Activated T-cell treated with anti-CD3 and anti-CD28 coated beads, Interleukin-2, amount 50 U/mL, for 48 hours (primary cell): ENCODE results near the gene FAM210A.
A peak's percentile ranks its signal among the peaks of the same experiment; 100 is the strongest.

Source experiments
- DNase-seq, 2 experiments: peaks; one replicate each; pipeline ENCODE4 v3.0.0-alpha.2; 2020

Gene FAM210A

DNA sequence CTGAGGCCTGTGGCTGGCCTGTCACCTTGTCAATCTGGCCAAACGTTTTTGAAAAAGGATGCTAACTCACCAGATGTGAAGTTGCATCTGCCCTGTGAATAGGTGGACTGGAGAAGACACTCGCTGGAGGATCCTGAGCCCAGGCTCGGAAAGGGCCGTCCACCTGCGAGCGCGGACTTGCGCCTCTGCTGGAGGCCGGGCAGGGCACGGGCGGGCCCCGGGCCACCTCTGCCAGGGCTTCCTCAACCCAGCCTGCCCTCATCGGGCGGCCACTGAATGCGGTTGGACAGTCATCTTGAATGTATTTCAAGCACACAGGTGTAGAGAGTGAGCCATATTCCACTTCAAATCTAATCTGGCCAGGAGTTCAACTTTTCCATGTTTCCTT is 83.9 kb downstream of the FAM210A start:
- no peak for DNase-seq

DNA sequence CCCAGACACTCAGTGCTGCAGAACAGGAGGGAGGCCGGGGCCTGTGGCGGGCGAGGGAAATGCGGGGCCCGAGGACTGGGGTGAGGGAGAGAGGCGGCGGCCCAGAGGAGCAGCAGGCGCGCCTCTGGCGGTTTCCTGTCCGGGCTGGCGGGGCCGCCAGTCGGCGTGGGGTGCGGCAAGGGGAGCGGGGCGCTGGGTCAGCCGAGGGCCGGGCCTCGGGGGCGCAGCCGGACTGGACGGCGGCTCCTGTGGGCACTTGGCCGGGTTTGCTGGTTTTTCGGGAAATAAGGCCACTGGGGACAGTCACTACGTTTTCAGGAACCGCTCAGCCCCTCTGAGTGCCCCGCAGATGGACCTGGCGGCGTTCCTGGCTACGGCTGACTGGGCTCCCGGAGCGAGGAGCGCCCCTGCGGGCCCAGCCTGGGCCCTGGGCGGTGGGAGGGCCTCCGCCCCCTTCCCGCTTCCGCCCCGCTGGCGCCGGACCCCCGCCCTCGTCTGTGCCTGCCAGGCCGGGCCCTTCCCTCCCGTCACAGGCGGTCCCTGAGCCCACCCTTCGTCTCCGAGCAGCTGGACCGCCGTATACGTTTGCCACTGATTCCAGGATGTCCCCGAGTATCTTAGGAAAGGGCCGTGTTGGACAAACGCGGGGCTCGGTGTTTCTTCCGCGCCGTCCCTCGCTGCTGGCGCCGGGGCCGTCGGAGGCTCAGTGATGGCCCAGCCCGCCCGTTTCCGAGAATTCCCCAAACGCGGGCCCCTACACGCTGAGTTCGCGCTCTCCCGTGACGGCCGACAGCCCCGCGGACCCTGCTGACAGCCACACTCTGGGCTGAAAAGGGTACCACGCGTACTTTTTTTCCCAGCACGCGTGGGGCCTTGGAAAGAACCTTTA is 84.6 kb downstream of the FAM210A start:
- no peak for DNase-seq

DNA sequence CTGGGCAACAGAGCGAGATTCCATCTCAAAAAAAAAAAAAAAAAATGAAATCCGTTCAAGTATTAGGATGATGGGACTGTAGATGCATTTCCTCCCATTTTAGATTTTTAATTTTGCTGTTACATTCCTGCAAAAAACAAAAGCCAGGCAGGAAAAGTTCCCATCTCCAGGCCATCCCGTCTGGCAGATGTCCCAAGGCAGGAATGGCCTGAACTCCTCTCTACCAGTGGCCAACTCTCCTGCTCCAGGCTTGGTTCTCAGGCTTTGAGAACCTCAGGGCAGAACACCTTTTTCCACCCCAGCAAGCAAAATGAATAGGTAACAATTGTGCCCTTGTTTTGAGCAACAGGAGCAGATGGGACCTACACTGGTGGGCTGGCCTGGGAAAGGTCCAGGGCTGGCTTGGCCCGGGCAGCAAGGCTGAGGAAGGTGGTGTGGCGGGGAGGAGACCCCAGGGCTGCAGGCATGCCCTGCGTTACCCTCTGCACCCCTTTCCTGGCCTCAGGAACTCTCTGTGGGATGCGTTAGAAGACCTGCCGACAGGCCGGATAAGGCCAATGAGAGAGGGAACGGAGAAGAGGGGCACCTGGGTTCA is 86.0 kb downstream of the FAM210A start:
- no peak for DNase-seq

DNA sequence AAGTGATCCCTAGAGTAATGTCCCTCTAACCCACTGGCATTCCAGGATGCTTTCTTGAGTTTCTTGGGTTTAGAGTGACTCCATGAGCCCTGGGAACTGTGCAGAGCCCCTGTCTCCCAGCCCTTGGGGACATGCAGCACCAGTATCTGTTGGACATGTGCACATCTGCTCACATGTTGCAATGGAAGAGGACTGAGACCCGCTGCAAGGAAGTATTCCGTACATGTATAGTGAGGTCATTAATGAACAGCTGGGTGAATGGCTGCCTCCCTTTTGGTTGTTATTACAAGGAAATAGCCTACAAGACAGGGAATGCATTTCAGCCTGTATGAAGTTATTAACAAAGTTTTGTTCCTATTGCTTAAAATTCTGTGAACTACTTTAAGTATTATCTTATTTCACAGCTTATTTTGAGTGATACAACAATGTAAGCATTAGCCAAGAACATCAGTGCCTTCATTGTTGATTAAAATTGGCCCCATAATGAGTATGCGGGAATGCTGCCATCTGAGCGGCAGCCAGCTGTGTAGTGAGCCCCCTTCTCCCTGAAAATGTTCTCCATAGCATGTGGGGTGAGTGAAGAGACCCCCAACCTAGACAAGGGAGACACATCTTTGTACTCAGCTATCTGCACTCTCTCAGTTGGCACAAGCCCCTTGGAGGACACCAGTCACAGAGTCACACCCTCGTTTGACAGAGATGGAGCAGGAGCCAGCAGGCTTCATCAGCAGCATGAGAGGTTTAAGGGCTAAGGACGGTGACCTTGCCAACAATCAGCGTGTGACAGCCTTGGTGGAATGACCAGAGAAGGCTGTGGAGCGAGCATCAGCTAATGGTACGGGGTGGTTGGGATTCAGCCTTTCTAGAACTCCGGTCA is 87.4 kb downstream of the FAM210A start:
- DNase-seq, result peak in 1 of 2 experiments; percentile 1

DNA sequence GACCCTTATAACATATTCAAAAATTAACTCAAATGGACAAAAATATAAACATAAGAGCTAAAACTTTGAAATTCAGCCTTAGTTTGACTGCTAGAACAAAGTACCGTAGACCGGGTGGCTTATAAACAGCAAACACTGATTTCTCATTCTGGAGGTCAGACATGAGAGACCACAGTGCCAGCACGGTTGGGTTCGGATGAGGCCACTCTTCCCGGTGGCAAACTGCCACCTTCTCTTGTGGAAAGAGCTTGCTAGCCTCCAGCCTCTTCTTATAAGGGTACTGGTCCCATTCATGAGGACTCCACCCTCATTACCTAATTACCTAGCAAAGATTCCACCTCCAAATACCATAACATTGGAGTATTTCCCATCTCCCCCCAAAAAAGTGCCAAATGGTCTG is 91.3 kb downstream of the FAM210A start:
- peak in 1 of 2 experiments; percentile 9 for DNase-seq

DNA sequence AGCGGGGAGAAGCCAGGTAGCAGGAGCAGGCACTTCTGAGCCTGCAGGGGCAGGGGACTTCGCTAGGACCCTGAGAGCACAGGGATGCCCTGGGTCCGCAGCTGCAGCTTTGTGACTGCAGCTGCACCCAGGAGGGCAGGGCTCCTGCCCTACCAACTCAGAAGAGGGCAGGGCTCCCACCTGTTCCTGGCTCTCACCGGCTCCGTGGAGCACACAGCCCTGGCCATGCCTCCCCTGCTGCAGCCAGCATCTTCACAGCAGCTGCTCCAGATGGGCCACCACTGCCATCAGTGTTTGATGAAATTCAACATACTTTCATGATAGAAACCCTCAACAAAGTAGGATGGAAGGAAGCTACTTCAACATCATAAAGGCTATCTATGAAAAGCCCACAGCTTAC is 92.7 kb downstream of the FAM210A start:
- DNase-seq, result no peak

DNA sequence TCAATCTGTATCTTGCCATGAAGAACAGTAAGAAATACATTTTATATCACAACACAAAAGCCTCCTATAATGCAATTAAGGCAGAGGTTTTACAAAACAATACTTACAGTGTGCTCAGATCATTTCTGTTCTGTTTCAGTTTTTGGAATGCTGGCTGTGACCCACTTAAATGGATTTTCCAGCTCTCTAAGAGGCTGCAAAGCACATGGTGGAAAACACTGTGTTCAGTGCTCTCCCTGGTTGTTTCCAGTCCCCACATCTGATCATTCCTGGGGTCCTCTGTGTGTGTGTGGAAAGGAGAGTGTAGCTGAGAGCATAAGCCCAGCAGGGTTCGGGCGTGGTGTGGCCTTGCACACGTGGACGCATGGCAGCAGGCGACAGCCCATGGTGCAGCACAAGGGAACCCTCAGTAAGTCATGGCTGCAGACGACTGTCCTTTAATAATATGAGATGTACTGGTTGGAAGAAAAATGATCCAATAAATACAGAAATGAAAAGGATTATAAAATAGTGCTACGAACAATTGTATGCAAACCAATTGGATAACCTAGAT is 95.6 kb downstream of the FAM210A start:
- DNase-seq, result peak in 1 of 2 experiments; percentile 0

DNA sequence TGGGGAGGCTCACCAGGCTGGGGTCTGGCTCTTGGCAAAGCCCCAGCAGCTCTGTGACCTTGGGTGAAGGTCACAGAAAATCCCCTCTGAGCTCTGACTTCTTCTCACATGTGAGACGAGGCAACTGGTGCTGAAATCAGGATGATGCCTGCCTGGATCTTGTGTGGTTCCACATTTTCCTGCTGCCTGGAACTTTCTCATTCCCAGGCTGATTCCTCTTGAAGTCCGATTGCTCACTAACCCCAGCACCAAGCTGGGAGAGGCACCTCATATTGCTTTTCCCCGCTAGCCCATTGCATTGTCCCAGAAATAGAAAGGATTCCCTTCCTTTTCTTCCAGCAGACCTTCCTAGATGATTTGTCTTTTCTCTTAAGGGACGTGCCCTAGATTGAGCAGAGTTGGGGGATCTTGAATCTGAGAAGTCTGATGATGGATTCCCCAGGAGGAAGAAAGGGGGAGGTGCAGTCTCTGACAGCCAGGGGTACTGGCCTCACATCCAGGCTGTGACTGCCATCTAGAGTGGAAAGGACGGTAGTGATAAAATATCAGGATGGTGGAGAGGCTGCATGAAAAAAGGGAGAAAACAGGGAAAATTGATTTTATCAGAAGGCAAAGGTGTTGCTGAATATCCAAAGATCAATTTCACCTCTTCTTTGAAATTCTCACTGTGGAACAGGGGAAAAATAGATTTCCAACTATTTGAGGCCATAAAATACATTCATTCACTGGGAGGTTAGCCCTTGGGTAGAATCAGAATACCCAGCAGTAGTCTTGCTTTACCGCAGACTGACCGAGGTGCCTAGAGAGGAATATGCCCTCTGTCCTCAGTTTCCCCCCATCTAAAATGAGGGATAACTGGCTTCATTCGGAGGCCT is 96.3 kb downstream of the FAM210A start:
- DNase-seq, result peak; percentile 64 to 65

DNA sequence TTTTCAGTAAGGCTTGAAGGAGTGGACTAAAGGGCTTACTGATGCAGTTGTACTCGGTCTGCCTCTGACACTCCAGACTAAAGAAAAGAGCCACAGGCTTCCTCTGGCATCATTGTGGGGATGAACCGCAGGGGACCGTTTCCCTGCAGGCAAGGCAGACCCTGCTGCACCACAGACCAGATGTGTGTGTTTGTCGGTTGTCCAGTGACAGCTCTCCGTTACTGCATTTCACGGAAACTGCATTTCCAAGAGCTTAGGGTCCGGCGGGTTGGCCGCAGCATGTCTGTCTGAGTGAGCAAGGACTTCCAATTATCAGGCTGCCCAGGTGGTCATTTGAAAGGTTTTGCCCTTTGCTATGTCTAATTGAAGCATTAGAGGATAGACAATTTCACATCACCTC is 98.1 kb downstream of the FAM210A start:
- DNase-seq, result peak in 1 of 2 experiments; percentile 8

DNA sequence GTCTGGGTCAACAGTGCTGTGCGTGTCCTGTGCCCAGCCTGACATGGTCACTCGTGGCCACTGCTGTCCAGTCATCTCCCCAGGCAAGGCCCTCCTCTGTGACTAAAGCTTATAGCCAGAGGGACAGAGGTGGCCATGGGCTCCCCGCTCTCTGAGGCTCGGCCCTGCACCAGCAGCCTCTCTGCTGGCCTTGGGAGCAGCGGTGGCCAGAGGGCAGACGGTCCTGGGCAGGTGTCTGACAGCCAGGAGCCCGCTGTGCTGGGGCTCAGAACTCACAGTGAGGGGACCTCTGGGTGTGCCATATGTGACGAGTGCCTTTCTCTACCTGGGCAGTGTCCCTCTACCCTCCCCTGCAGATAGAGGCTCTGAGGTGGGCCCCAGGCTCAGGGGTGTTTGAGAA is 98.7 kb downstream of the FAM210A start:
- peak in 1 of 2 experiments; percentile 13 for DNase-seq

DNA sequence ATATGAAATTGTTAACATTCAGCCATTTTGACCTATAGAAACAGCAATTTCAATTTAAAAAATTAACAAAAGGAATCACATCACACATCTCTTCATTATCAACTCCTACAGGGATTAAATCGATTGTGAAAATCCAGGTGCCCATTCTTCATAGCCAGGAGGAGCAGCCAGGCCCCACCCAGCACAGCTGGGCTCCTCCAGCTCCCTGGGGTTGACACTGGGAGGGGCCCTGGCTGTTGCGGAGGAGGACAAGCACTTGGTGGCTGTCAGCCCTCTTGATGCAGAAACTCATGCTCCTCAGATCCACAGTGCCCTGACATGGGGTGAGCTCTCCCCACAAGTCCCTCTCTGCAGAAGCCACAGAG is 99.8 kb downstream of the FAM210A start:
- peak in 1 of 2 experiments; percentile 11 for DNase-seq

DNA sequence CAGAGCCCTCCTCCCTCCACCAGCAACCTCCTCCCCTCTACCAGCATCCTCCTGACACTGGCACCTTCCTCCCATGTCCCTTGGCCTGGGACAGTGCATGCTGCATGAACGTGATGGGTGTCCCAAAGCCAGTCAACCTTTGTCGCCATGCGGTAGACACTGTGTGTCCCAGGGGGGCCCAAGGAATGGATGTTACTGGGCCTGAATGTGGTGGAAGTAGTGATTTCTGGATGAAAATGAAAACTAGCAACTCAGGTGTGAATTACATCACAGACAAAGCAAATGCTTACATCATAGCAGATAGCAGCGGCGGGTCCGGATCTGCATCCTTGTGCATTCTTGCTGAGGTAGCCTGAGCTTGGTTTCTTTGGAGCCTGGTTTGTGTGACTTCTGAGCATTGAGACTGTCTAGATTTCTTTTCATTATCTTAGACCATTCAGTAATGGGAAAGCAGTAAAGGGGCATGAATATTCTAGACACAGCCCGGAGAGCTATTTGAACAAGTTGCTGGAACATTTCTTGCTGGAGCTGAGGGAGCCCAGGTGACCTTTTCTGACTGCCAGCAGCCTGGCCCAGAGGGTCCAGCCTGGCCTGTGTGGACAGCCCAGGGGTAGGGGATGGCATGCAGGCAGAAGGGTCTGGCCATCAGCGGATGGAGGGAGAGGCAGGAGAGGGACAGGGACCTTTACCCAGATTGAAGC is 100.4 kb downstream of the FAM210A start:
- DNase-seq, result peak in 1 of 2 experiments; percentile 1

DNA sequence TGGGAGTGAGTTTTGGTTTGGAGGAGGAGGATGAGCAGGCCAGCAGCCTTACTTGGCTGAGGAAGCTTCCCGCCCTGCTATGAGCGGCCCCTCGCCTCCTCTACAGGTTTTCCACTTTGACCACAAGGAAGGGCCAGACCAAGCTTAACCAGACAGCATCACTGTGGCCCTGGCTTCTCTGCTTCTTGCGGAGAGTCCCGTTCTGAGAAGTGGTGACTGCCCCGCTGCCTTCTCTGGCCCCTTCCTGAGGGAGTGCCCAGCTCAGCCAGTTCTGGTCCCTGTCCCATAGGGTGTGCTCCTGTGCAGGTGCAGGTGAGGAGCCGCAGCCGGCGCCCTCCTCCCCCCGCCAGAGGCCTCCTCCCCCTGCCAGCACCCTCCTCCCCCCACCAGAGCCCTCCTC is 101.0 kb downstream of the FAM210A start:
- peak in 1 of 2 experiments; percentile 9 for DNase-seq

DNA sequence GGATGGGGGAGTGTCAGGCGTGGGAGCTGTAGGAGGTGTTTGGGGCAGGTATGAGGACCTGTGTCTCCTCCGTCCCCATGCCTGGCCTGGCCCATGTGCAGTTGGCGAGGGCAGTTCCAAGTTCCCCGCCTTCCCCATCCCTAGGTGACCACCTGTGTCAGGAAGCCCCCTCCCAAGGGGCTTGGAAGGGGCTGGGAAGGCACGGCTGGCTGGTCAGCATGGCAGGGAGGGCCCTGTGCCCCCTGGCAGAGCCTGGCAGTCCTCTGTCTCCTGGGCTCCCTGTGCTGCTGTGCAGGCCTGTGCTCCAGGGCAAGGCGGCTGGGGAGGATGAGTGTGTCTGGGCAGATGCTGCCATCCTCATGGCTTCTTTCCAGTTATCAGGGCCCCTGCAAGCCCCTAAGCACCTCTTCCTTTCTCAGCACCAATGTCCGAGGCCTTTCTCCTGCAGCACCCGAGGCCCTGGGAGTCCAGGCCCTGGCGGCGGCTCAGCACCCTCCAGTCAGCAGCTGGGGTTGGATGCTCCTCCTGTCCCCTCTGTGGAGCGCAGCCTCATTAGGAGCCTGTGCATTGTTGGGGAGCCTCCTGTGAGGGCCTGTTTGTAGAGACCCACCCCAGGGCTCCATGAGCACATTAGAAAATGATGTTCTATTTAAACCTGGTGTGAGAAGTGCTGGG is 101.7 kb downstream of the FAM210A start:
- DNase-seq, result peak in 1 of 2 experiments; percentile 8

DNA sequence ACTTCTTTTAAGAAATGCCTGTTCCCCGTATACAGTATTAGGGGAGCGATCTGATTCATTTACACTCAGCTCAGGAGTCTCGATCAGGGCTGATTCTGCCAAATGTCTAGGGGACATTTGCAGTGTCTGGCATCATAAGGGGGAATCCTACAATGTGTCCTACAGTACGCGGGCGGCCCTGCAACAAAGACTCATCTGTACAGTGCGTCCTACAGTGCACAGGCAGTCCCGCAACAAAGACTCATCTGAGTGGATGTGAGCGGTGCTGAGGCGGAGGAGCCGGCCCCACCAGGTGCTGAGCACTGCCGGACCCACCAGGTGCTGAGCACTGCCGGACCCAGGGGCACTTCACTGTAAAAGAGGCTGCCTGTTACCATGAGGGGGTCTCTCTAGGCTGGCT is 102.5 kb downstream of the FAM210A start:
- DNase-seq, result no peak

DNA sequence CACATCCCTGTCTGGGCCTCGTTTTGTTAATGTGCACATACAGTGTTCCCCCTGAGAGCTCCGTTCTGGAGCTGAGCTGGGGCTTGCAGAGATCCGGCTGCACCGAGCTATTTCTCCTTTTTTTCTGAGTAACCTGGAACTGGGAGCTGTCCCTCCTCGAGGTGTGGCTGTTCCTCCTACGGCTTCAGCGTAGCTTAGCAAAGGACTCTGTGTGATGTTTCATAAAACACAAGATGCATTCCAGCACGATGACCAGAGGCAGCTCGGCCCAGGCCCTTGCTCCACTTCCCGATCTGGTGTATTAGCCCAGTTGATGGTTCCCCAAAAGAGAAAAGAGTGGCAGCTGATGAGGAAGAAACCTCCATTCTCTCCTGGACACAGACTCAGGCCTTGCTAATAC is 103.0 kb downstream of the FAM210A start:
- no peak for DNase-seq

DNA sequence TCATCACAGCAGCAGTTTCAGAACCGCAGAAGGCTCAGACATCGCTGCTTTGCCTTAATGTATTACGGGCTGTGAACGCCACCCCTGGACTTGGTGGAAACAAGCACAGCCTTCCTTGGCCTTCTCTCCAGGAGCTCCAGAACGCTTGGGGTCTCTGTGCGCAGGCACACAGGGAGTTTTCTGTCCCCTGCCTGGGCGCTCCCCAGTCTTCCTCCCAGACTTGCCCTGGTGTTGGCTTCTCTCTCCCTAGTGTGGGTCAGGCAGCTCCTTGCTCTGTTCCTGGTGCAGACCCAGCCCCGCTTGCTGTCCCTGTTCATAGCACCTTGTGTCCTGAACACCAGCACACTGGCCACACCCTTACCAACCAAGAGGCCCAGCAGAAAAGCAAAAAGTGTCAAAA is 103.6 kb downstream of the FAM210A start:
- DNase-seq, result no peak

DNA sequence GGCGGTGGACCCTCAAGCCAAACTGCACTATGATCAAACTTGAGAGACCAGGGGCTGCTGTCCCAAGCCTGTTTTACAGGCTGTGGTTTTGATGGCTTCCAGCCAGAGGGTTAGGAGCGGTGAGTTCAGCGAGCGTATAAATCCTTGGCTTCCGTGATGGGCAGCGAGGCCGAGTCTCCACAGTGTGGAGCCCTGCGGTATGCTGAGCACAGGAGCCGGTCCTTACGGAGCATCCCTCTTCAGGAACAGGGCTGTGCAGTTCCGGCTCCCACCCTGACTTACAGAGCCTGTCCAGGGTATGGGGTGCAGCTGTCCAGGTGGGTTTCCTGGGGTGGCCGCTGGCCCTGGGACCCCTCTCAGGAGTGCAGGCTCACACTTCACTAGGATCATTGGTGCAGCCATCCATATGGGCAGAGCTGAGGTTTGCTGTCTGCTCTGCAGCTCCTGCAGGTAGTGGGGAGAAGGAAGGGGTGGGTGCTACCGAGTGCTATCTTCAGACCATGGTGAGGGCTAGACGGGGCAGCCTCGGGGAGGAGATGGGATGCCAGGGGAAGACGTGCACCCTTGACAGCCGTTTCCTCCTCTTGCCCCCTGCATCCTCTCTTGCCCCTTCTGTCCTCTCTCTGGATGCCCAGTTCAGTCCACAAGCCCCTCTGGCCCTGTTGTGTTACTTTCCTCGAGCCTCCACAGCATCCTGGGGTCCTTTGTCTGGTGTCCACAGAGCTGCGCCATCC is 104.3 kb downstream of the FAM210A start:
- DNase-seq, result no peak

DNA sequence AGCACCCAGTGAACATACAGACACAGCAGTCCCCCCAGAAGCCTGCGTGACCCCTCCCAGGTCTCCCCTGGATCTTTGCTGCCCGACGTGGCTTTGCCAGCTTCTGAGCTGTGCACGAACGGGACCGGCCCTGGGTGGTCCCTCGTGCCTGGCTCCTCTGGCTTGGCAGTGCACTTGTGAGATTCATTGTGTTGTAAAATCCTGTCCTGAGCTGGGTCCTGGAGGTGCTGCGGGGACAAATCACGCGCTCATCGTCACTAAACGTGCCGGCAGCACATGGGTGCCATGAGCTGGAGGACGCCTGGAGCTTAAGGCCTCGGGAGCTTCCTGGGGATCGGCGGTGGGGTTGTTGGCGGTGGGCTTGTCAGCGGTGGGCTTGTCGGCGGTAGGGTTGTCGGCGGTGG is 104.9 kb downstream of the FAM210A start:
- DNase-seq, result no peak

DNA sequence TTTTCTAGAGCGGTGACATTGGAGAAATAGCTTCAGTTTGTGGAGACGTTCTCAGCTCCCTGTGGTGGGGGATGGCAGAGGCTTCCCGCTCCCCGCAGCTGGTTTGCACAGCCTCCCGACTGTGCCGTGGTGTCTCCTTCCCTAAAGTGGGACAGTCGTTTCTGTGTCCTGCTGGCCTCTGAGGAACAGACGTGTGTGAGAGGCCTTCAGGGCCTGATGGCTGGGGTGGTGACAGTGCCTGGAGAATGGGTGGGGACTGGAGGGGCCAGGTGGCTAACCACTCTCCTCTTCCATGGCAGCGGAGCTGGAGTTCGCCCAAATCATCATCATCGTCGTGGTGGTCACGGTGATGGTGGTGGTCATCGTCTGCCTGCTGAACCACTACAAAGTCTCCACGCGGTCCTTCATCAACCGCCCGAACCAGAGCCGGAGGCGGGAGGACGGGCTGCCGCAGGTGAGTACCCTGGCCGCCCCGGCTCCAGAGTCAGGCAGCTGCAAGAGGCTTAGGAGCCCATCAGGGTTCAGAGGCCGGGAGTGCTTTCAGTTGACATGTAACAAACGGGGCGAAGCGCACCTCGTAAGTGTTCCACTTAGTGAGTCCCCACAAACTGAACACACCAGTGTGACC is 105.4 kb downstream of the FAM210A start:
- DNase-seq, result no peak
